ENCODE measurements around the gene NPDC1.

GRCh38 chr9:137054932-137055384 is 9.0 kb upstream of the NPDC1 start:
- TF ChIP-seq, protein P1, sequence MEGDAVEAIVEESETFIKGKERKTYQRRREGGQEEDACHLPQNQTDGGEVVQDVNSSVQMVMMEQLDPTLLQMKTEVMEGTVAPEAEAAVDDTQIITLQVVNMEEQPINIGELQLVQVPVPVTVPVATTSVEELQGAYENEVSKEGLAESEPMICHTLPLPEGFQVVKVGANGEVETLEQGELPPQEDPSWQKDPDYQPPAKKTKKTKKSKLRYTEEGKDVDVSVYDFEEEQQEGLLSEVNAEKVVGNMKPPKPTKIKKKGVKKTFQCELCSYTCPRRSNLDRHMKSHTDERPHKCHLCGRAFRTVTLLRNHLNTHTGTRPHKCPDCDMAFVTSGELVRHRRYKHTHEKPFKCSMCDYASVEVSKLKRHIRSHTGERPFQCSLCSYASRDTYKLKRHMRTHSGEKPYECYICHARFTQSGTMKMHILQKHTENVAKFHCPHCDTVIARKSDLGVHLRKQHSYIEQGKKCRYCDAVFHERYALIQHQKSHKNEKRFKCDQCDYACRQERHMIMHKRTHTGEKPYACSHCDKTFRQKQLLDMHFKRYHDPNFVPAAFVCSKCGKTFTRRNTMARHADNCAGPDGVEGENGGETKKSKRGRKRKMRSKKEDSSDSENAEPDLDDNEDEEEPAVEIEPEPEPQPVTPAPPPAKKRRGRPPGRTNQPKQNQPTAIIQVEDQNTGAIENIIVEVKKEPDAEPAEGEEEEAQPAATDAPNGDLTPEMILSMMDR (IDR thresholded peaks at IDR 0.05; ENCODE audit: low read length) = no peak
- TF ChIP-seq EZH2phosphoT487 (IDR thresholded peaks at IDR 0.05; ENCODE audit: low read length) = no peak
- TF ChIP-seq EZH2 (optimal IDR thresholded peaks at IDR 0.05; ENCODE audit: low read depth, low read length) = no peak
